ENCODE data around the gene ICA1L. TPM values are rescaled to one million over a fixed set of nuclear protein-coding genes. Genes with fewer than 3 reads are reported as not detected.

The ICA1L gene
- total and polyA plus RNA-seq, 2 donors, result 6.1 to 67.0 TPM

- Histone ChIP-seq H3K4me1 (ENCODE audit: insufficient read depth) (no peaks in the 10 kb centered on the region), H3K36me3 (ENCODE audit: insufficient read depth) (no peaks in the 10 kb centered on the region), H3K4me3 (ENCODE audit: low read depth, low read length) (no peak overlapping the region), H3K27ac (ENCODE audit: low read depth) (no peak overlapping the region)
- no peak for DNase-seq (ENCODE audit: extremely low spot score)
- WGBS, result 92% methylated on average over 2 of the region's 2 CpGs
These were observed 110.7 kb downstream of the ICA1L start for GRCh38 chr2:202760848-202761247.

- no peak for DNase-seq (ENCODE audit: extremely low spot score)
- Histone ChIP-seq H3K36me3 (ENCODE audit: insufficient read depth) (no peaks in the 10 kb centered on the region), H3K4me1 (ENCODE audit: insufficient read depth) (no peaks in the 10 kb centered on the region), H3K4me3 (ENCODE audit: low read depth, low read length) (no peak overlapping the region), H3K27ac (ENCODE audit: low read depth) (no peak overlapping the region)
- WGBS, result 87% methylated on average over 2 of the region's 2 CpGs
These were observed 113.0 kb downstream of the ICA1L start for GRCh38 chr2:202758604-202759003.

GRCh38 chr2:202758128-202758527 lies 113.4 kb downstream of the ICA1L start:
- Histone ChIP-seq H3K36me3 (ENCODE audit: insufficient read depth) (no peaks in the 10 kb centered on the region), H3K4me1 (ENCODE audit: insufficient read depth) (no peaks in the 10 kb centered on the region), H3K4me3 (ENCODE audit: low read depth, low read length) (no peak overlapping the region), H3K27ac (ENCODE audit: low read depth) (no peak overlapping the region)
- DNase-seq (ENCODE audit: extremely low spot score), result no peak
- WGBS, result 48% methylated on average over 4 of the region's 4 CpGs

- no peak overlapping the region for H3K4me3 ChIP-seq (ENCODE audit: low read depth, low read length)
- H3K4me1 ChIP-seq (ENCODE audit: insufficient read depth), result no peaks in the 10 kb centered on the region
- WGBS, result 86% methylated on average over 5 of the region's 5 CpGs
- no peak for DNase-seq (ENCODE audit: extremely low spot score)
- H3K27ac ChIP-seq (ENCODE audit: low read depth), result no peak overlapping the region
- no peaks in the 10 kb centered on the region for H3K36me3 ChIP-seq (ENCODE audit: insufficient read depth)
These were observed 114.2 kb downstream of the ICA1L start for GRCh38 chr2:202757339-202757738.

- Histone ChIP-seq H3K27ac (ENCODE audit: low read depth) (no peak overlapping the region), H3K36me3 (ENCODE audit: insufficient read depth) (no peaks in the 10 kb centered on the region), H3K4me1 (ENCODE audit: insufficient read depth) (no peaks in the 10 kb centered on the region), H3K4me3 (ENCODE audit: low read depth, low read length) (no peak overlapping the region)
- no peak for DNase-seq (ENCODE audit: extremely low spot score)
- 92% methylated on average over 3 of the region's 3 CpGs for WGBS
These were observed 115.0 kb downstream of the ICA1L start for GRCh38 chr2:202756598-202756997.

GRCh38 chr2:202754936-202755335 lies 116.6 kb downstream of the ICA1L start:
- 83% methylated on average over 6 of the region's 6 CpGs for WGBS
- no peak for DNase-seq (ENCODE audit: extremely low spot score)
- Histone ChIP-seq H3K4me1 (ENCODE audit: insufficient read depth) (no peaks in the 10 kb centered on the region), H3K36me3 (ENCODE audit: insufficient read depth) (no peaks in the 10 kb centered on the region), H3K27ac (ENCODE audit: low read depth) (no peak overlapping the region), H3K4me3 (ENCODE audit: low read depth, low read length) (no peak overlapping the region)

- 75% methylated on average over 2 of the region's 2 CpGs for WGBS
- no peak for DNase-seq (ENCODE audit: extremely low spot score)
- no peak overlapping the region for H3K4me3 ChIP-seq (ENCODE audit: low read depth, low read length)
- no peak overlapping the region for H3K27ac ChIP-seq (ENCODE audit: low read depth)
- no peaks in the 10 kb centered on the region for H3K36me3 ChIP-seq (ENCODE audit: insufficient read depth)
- no peaks in the 10 kb centered on the region for H3K4me1 ChIP-seq (ENCODE audit: insufficient read depth)
These were observed 119.5 kb downstream of the ICA1L start for GRCh38 chr2:202752071-202752470.

GRCh38 chr2:202750763-202751427 lies 120.7 kb downstream of the ICA1L start:
- DNase-seq (ENCODE audit: extremely low spot score), result no peak
- Histone ChIP-seq H3K4me3 (ENCODE audit: low read depth, low read length) (no peak overlapping the region), H3K36me3 (ENCODE audit: insufficient read depth) (no peaks in the 10 kb centered on the region), H3K27ac (ENCODE audit: low read depth) (no peak overlapping the region), H3K4me1 (ENCODE audit: insufficient read depth) (no peaks in the 10 kb centered on the region)
- 82% methylated on average over 3 of the region's 3 CpGs for WGBS

- Histone ChIP-seq H3K27ac (ENCODE audit: low read depth) (no peak overlapping the region), H3K36me3 (ENCODE audit: insufficient read depth) (no peaks in the 10 kb centered on the region), H3K4me3 (ENCODE audit: low read depth, low read length) (no peak overlapping the region), H3K4me1 (ENCODE audit: insufficient read depth) (no peaks in the 10 kb centered on the region)
- 85% methylated on average over 2 of the region's 2 CpGs for WGBS
- no peak for DNase-seq (ENCODE audit: extremely low spot score)
These were observed 122.1 kb downstream of the ICA1L start for GRCh38 chr2:202749477-202749876.

GRCh38 chr2:202743613-202744012 lies 128.0 kb downstream of the ICA1L start:
- Histone ChIP-seq H3K4me3 (ENCODE audit: low read depth, low read length) (no peak overlapping the region), H3K36me3 (ENCODE audit: insufficient read depth) (no peaks in the 10 kb centered on the region), H3K27ac (ENCODE audit: low read depth) (no peak overlapping the region), H3K4me1 (ENCODE audit: insufficient read depth) (no peaks in the 10 kb centered on the region)
- DNase-seq (ENCODE audit: extremely low spot score), result no peak
- WGBS, result 99% methylated on average over 1 of the region's 1 CpG

GRCh38 chr2:202736826-202737225 lies 134.7 kb downstream of the ICA1L start:
- no peak for DNase-seq (ENCODE audit: extremely low spot score)
- H3K4me1 ChIP-seq (ENCODE audit: insufficient read depth), result no peaks in the 10 kb centered on the region
- 92% methylated on average over 1 of the region's 1 CpG for whole genome bisulfite sequencing

GRCh38 chr2:202726070-202726469 lies 145.5 kb downstream of the ICA1L start:
- Histone ChIP-seq H3K27ac (ENCODE audit: low read depth) (no peak overlapping the region), H3K36me3 (ENCODE audit: insufficient read depth) (no peaks in the 10 kb centered on the region), H3K4me1 (ENCODE audit: insufficient read depth) (no peaks in the 10 kb centered on the region), H3K4me3 (ENCODE audit: low read depth, low read length) (no peak overlapping the region)
- WGBS, result 55% methylated on average over 3 of the region's 3 CpGs
- no peak for DNase-seq (ENCODE audit: extremely low spot score)

More at GRCh38 chr2:202736826-202737225, 134.7 kb downstream of the ICA1L start:
- Histone ChIP-seq H3K36me3 (ENCODE audit: insufficient read depth) (peaks cover 2% of the 10 kb centered on the region), H3K27ac (ENCODE audit: low read depth) (no peak overlapping the region), H3K4me3 (ENCODE audit: low read depth, low read length) (no peak overlapping the region)

- H3K4me1 ChIP-seq (ENCODE audit: insufficient read depth), result no peaks in the 10 kb centered on the region
- no peak overlapping the region for H3K27ac ChIP-seq (ENCODE audit: low read depth)
- DNase-seq (ENCODE audit: extremely low spot score), result no peak
- 94% methylated on average over 5 of the region's 5 CpGs for WGBS
- no peak overlapping the region for H3K4me3 ChIP-seq (ENCODE audit: low read depth, low read length)
- no peaks in the 10 kb centered on the region for H3K36me3 ChIP-seq (ENCODE audit: insufficient read depth)
These were observed 147.8 kb downstream of the ICA1L start for GRCh38 chr2:202723746-202724145.

All from urinary bladder (tissue), 4 donors.